AG04450 (cell line): ENCODE results near the gene TREX2. TPM values are rescaled to one million over a fixed set of nuclear protein-coding genes. Genes with fewer than 3 reads are reported as not detected.

Experiments
- CTCF ChIA-PET: fragments of 300-600, 350-600 bp; formaldehyde crosslinking; extraction: SDS; loops from one replicate; lab custom pipeline; 2022; ENCODE audit warnings: antibody characterized with exemption, inconsistent platforms; lab: Charles Lee
- POLR2A ChIA-PET: fragments of 350-600 bp; formaldehyde crosslinking; extraction: SDS; loops from one replicate; lab custom pipeline; 2021; ENCODE audit warnings: antibody characterized with exemption, inconsistent platforms; lab: Yijun Ruan, JAX
- DNase-seq: peaks from one replicate; pipeline ENCODE4 v3.0.0-alpha.2; 2011; ENCODE audit warnings: low read depth, low spot score
- H3K27ac ChIP-seq: one replicate; pipeline ENCODE4 v1.5.1; 2012; ENCODE audit warnings: low read depth, low read length, control low read depth
- H3K27me3 ChIP-seq: one replicate; pipeline ENCODE4 v1.6.0; 2012; ENCODE audit warnings: low read length; ENCODE audit not compliant: control insufficient read depth, insufficient read depth
- H3K4me3 ChIP-seq: 2 replicates; pipeline ENCODE4 v1.5.1; 2011; ENCODE audit warnings: mild to moderate bottlenecking, low read depth, low read length, control low read depth
- H3K9me3 ChIP-seq: 2 replicates; pipeline ENCODE4 v1.5.1; 2012; ENCODE audit warnings: low read length; ENCODE audit not compliant: control insufficient read depth, insufficient read depth
- CTCF ChIP-seq: IDR thresholded peaks from 2 replicates; pipeline ENCODE4 v1.5.1; 2011; ENCODE audit warnings: low read depth, low read length, control low read depth, inconsistent platforms
- polyA plus RNA-seq: library from polyadenylated mRNA; depleted of rRNA; stranded (reverse); fragments of >200 nt; gene quantifications from 2 replicates; pipeline ENCODE4 v1.2.3, GENCODE V29; 2011

The TREX2 gene
- polyA plus RNA-seq, 1 experiment = not detected

GRCh38 chrX:153475751-153476281 lies 30.0 kb upstream of the TREX2 start:
- H3K27me3 ChIP-seq = no peaks in the 10 kb centered on the region
- TF ChIP-seq CTCF = no peak
- CTCF ChIA-PET = interaction anchor here (1.4 to 2.1 kb wide), 3 partner anchors 15 to 32 kb away, joined by 3 to 9 read pairs (median 6); partner anchors contain the start of gene BGN
- DNase-seq = no peak
- POLR2A ChIA-PET = interaction anchor here (0.7 kb wide), 1 partner anchor 16 kb away, joined by 4 read pairs; no protein-coding TSS in a partner anchor
- no peak overlapping the region for H3K4me3 ChIP-seq
- H3K27ac ChIP-seq = no peak overlapping the region
- no peaks in the 10 kb centered on the region for H3K9me3 ChIP-seq

DNA sequence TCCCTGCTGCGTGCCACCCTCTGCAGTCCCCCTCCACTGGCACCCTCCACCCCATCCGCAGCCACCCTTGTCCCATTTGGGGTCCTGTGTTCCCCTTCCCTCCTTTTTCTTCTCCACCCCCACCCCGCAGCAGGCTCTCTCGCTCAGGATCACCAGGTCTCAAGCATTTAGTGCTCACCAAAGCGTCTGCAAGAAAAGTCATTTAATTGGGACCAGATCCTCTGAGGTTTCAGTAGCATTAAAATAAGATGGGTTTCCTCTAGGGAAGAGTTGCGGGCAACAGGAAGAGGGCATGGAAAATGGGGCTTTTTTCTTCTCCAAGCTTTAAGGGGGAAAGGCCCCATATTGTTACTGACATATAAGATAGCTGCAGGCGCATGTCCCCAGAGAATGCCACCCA lies 29.4 kb upstream of the TREX2 start:
- H3K4me3 ChIP-seq = no peak overlapping the region
- CTCF ChIA-PET = interaction anchor here (1.8 to 2.1 kb wide), 2 partner anchors 19 to 32 kb away, joined by 6 to 9 read pairs; partner anchors contain the start of gene BGN
- POLR2A ChIA-PET = interaction anchor here (0.7 kb wide), 1 partner anchor 16 kb away, joined by 4 read pairs; no protein-coding TSS in a partner anchor
- no peak for DNase-seq
- no peaks in the 10 kb centered on the region for H3K9me3 ChIP-seq
- TF ChIP-seq CTCF = no peak
- H3K27me3 ChIP-seq = no peaks in the 10 kb centered on the region
- H3K27ac ChIP-seq = no peak overlapping the region

DNA sequence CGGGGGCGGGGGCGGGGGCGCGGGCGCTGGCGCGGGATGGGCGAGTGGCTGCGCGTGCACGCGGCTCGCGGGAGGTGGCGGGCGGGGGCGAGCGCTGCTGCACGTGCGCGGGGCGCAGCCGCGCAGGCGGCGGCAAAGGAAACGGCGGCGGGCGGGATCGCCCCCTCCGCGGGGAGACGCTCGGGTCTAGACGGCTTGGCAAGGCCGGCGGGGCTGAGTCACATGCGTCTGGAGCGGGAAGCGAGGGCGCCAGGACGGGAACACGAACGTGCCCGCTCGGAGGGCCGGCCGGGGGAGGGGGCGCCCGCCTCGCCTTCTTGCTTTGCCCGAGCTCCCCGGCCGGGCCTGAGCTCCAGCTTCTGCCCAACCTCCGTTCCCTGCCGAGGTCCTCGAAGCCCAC lies 28.9 kb upstream of the TREX2 start:
- Histone ChIP-seq H3K9me3 (no peaks in the 10 kb centered on the region), H3K27me3 (no peaks in the 10 kb centered on the region), H3K27ac (no peak overlapping the region), H3K4me3 (no peak overlapping the region)
- CTCF ChIA-PET = interaction anchor here (2.1 kb wide), 1 partner anchor 33 kb away, joined by 6 read pairs; no protein-coding TSS in a partner anchor
- POLR2A ChIA-PET = no interaction called here
- no peak for TF ChIP-seq CTCF
- DNase-seq = no peak

- H3K27me3 ChIP-seq = no peaks in the 10 kb centered on the region
- ChIA-PET POLR2A (no interaction called here), CTCF (interaction anchor here (4.0 to 5.5 kb wide), 2 partner anchors 22 to 33 kb away, joined by 46 to 62 read pairs; partner anchors contain the start of gene BGN)
- no peaks in the 10 kb centered on the region for H3K9me3 ChIP-seq
- no peak for TF ChIP-seq CTCF
- no peak overlapping the region for H3K4me3 ChIP-seq
- DNase-seq = no peak
- no peak overlapping the region for H3K27ac ChIP-seq
These were observed 28.4 kb upstream of the TREX2 start for GRCh38 chrX:153474266-153474665.

DNA sequence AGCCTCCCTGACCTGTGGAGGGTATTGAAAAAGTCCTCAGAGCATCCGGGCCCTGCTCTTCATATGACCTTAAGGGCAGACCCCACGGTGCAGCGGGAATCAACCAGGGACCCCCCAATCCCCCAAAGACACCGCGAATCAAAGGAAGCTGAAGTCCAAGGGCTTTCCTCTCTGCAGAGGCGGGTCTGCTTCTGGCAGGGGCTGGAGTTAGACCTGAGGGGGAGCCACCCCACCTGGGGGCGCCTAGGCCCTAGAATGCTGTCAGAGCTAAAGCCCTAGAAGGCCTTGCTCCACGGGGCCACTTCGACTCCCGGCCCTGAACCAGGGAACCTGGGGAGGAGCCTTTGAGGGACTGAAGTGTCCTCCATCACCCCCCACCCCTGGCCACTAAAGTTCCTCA lies 27.3 kb upstream of the TREX2 start:
- ChIA-PET POLR2A (interaction anchor here (0.7 kb wide), 1 partner anchor 22 kb away, joined by 3 read pairs; the partner anchor contains the start of gene BGN), CTCF (interaction anchor here (0.6 to 5.5 kb wide), 3 partner anchors 19 to 34 kb away, joined by 5 to 62 read pairs (median 46); partner anchors contain the start of gene BGN)
- Histone ChIP-seq H3K27ac (no peak overlapping the region), H3K27me3 (no peaks in the 10 kb centered on the region), H3K4me3 (no peak overlapping the region), H3K9me3 (no peaks in the 10 kb centered on the region)
- no peak for TF ChIP-seq CTCF
- DNase-seq = no peak
